GM19372 (cell line): Measurements from ENCODE around the gene CEP55.
A peak's percentile ranks its signal among the peaks of the same experiment; 100 is the strongest.
"Not testable (repeated sequence)": the region's sequence is repeated elsewhere in the genome, so short reads cannot be mapped to it uniquely, and the experiment has no call there.

ENCODE experiments used
- ATAC-seq: cut with Tn5 transposase; IDR thresholded peaks from one replicate; pipeline ENCODE4 v1.9.1; 2021; ENCODE audit warnings: mild to moderate bottlenecking, low read depth, moderate library complexity; ENCODE audit not compliant: unreplicated experiment

Gene CEP55

GRCh38 chr10:93496322-93497041 is at the start of gene CEP55:
CEP55 (plus strand) TSS chr10:93496612; CDS start chr10:93500052, 3,440 bp downstream.
- peak; percentile 98 for ATAC-seq

- ATAC-seq, result no peak
Measured at GRCh38 chr10:93447019-93447418, 49.4 kb upstream of the CEP55 start.

GRCh38 chr10:93447970-93448369 is 48.4 kb upstream of the CEP55 start:
- no peak for ATAC-seq

GRCh38 chr10:93451244-93451947 is 45.0 kb upstream of the CEP55 start:
- no peak for ATAC-seq

GRCh38 chr10:93452143-93452542 is 44.3 kb upstream of the CEP55 start:
- ATAC-seq, result no peak

GRCh38 chr10:93454146-93454545 is 42.3 kb upstream of the CEP55 start:
- ATAC-seq, result no peak

- ATAC-seq, result no peak
Measured at GRCh38 chr10:93454736-93455135, 41.7 kb upstream of the CEP55 start.

- ATAC-seq, result no peak
Measured at GRCh38 chr10:93456480-93456879, 39.9 kb upstream of the CEP55 start.

- no peak for ATAC-seq
Measured at GRCh38 chr10:93457511-93457910, 38.9 kb upstream of the CEP55 start.

GRCh38 chr10:93458821-93459257 is 37.6 kb upstream of the CEP55 start:
- no peak for ATAC-seq

- no peak for ATAC-seq
Measured at GRCh38 chr10:93459466-93459865, 36.9 kb upstream of the CEP55 start.

GRCh38 chr10:93461109-93461806 is 35.2 kb upstream of the CEP55 start:
- no peak for ATAC-seq

- no peak for ATAC-seq
Measured at GRCh38 chr10:93461807-93462178, 34.6 kb upstream of the CEP55 start.

- no peak for ATAC-seq
Measured at GRCh38 chr10:93462371-93462770, 34.0 kb upstream of the CEP55 start.

GRCh38 chr10:93462881-93463280 is 33.5 kb upstream of the CEP55 start:
- no peak for ATAC-seq

GRCh38 chr10:93463723-93464476 is 32.5 kb upstream of the CEP55 start:
- no peak for ATAC-seq

- no peak for ATAC-seq
Measured at GRCh38 chr10:93464776-93465388, 31.5 kb upstream of the CEP55 start.

GRCh38 chr10:93465806-93466675 is 30.4 kb upstream of the CEP55 start:
- ATAC-seq, result no peak

GRCh38 chr10:93467635-93468034 is 28.8 kb upstream of the CEP55 start:
- not testable (repeated sequence) for ATAC-seq
